HepG2 (cell line): ENCODE data around the gene C1orf94. TPM values are rescaled to one million over a fixed set of nuclear protein-coding genes. Genes with fewer than 3 reads are reported as not detected.

ENCODE experiments used
- ATAC-seq: fragments of 200-7000 bp; cut with Tn5 transposase; 3 replicates; pipeline ENCODE4 v1.9.1; 2020; ENCODE audit warnings: mild to moderate bottlenecking, moderate library complexity
- BruUV-seq: library from RNA; stranded (reverse); fragments of 400-500 nt; replicated peaks from 2 replicates; lab custom pipeline; 2021; lab: Mats Ljungman, UMichigan
- CTCF ChIA-PET: fragments of 300-600 bp; formaldehyde crosslinking; extraction: SDS; loops from one replicate; lab custom pipeline; 2021; ENCODE audit warnings: low total read pairs, inconsistent platforms, low intra/inter-chr PET ratio; lab: Yijun Ruan, JAX
- POLR2A ChIA-PET: fragments of 350-600 bp; sonication (Branson Sonifier 250); formaldehyde crosslinking; loops from one replicate; lab custom pipeline; 2020; ENCODE audit warnings: antibody characterized with exemption, inconsistent platforms; lab: Yijun Ruan, JAX
- DNase-seq: peaks from one replicate; pipeline ENCODE4 v3.0.0-alpha.2; 2015; ENCODE audit warnings: low spot score
- FAIRE-seq: peaks from 3 replicates; lab custom pipeline; 2011; peaks lifted over from hg19 to GRCh38; lab: Jason Lieb, UNC
- H2AFZ ChIP-seq: one replicate; pipeline ENCODE4 v1.6.1; 2011; ENCODE audit warnings: low read length, inconsistent platforms
- H3K27ac ChIP-seq: fragments of 300-600 bp; 3 replicates; pipeline ENCODE4 v1.8.0; 2011; ENCODE audit warnings: mixed run types, mild to moderate bottlenecking, mixed read lengths, low read length, inconsistent platforms; ENCODE audit not compliant: insufficient read depth; ENCODE audit errors: extremely low read length
- H3K27me3 ChIP-seq, 2 experiments: fragments of 200-600 bp in 1 of 2; 2 replicates in 1 of 2; 3 replicates in 1 of 2; pipeline versions ENCODE4 v1.6.0 to v1.8.0; 2011; ENCODE audit warnings: low read length in 2 of 2, mild to moderate bottlenecking in 2 of 2, moderate library complexity in 2 of 2, inconsistent platforms in 1 of 2; ENCODE audit not compliant: insufficient read depth in 2 of 2, control insufficient read depth in 1 of 2
- H3K36me3 ChIP-seq, 2 experiments: fragments of 200-600 bp in 1 of 2; replicated peaks in 1 of 2; 2 replicates in 1 of 2; 3 replicates in 1 of 2; pipeline versions ENCODE4 v1.5.1 to v1.8.0; 2011; ENCODE audit warnings: low read length in 2 of 2, inconsistent platforms in 1 of 2; ENCODE audit not compliant: insufficient read depth in 2 of 2, control insufficient read depth in 1 of 2
- H3K4me1 ChIP-seq: 2 replicates; pipeline ENCODE4 v1.5.1; 2012; ENCODE audit warnings: low read length, inconsistent platforms; ENCODE audit not compliant: insufficient read depth
- H3K4me2 ChIP-seq: 2 replicates; pipeline ENCODE4 v1.6.0; 2011; ENCODE audit warnings: low read depth, low read length, inconsistent platforms
- H3K4me3 ChIP-seq, 3 experiments: fragments of 200-600 bp in 1 of 3; sonication (generic), shearing (Covaris generic) in 1 of 3; replicated peaks in 1 of 3; 2 replicates each; pipeline ENCODE4 v1.5.1; 2011 to 2016; ENCODE audit warnings: low read length in 3 of 3, inconsistent platforms in 2 of 3, low read depth in 2 of 3, mild to moderate bottlenecking in 2 of 3, control low read depth in 1 of 3, mixed read lengths in 1 of 3; ENCODE audit not compliant: insufficient read depth in 1 of 3
- H3K79me2 ChIP-seq: one replicate; pipeline ENCODE4 v1.6.1; 2011; ENCODE audit warnings: low read length, inconsistent platforms; ENCODE audit not compliant: insufficient read depth
- H3K9ac ChIP-seq: 2 replicates; pipeline ENCODE4 v1.6.0; 2011; ENCODE audit warnings: mild to moderate bottlenecking, low read depth, low read length, inconsistent platforms; ENCODE audit not compliant: insufficient read depth
- H3K9me3 ChIP-seq: 2 replicates; pipeline ENCODE4 v1.5.1; 2012; ENCODE audit warnings: mild to moderate bottlenecking, low read length
- H4K20me1 ChIP-seq: 2 replicates; pipeline ENCODE4 v1.6.0; 2011; ENCODE audit warnings: inconsistent platforms, mild to moderate bottlenecking, low read length, moderate library complexity; ENCODE audit not compliant: insufficient read depth
- ASH2L ChIP-seq: fragments of 300-600, 200-600 bp; sonication (generic); IDR thresholded peaks from 2 replicates; pipeline ENCODE4 v1.7.0; 2017; ENCODE audit warnings: low read depth, mild to moderate bottlenecking, moderate library complexity, mixed read lengths, low read length; ENCODE audit not compliant: insufficient read length
- ATRX ChIP-seq: sonication (generic); formaldehyde crosslinking; IDR thresholded peaks from 2 replicates; pipeline ENCODE4 v1.4.0; 2020; ENCODE audit warnings: missing genetic modification reagents, borderline replicate concordance
- ELF4 ChIP-seq: sonication (generic); formaldehyde crosslinking; IDR thresholded peaks from 2 replicates; pipeline ENCODE4 v1.5.0; 2020; ENCODE audit warnings: missing genetic modification reagents, mild to moderate bottlenecking, moderate library complexity, borderline replicate concordance
- FOXJ3 ChIP-seq: sonication (generic); formaldehyde crosslinking; IDR thresholded peaks from 2 replicates; pipeline ENCODE4 v1.4.0; 2020; ENCODE audit warnings: missing genetic modification reagents, mild to moderate bottlenecking, borderline replicate concordance
- FOXK1 ChIP-seq: sonication (generic); formaldehyde crosslinking; IDR thresholded peaks from 2 replicates; pipeline ENCODE4 v1.4.0; 2020; ENCODE audit warnings: low read depth, missing genetic modification reagents, borderline replicate concordance
- HDAC6 ChIP-seq: fragments of 200-600 bp; sonication (generic); IDR thresholded peaks from 2 replicates; pipeline ENCODE4 v1.7.0; 2017; ENCODE audit warnings: mild to moderate bottlenecking, antibody characterized with exemption, low read length, low read depth
- IKZF4 ChIP-seq: sonication (generic); formaldehyde crosslinking; IDR thresholded peaks from 2 replicates; pipeline ENCODE4 v1.5.1; 2020; ENCODE audit warnings: borderline replicate concordance, mild to moderate bottlenecking, low read depth, missing genetic modification reagents; ENCODE audit errors: not compliant biosample characterization
- KDM1A ChIP-seq: IDR thresholded peaks from 2 replicates; pipeline ENCODE4 v1.6.1; 2016; ENCODE audit warnings: missing compliant biosample characterization
- KDM2A ChIP-seq: sonication (generic); formaldehyde crosslinking; IDR thresholded peaks from 2 replicates; pipeline ENCODE4 v1.4.0; 2020; ENCODE audit warnings: low read depth, missing genetic modification reagents, borderline replicate concordance
- POLR2AphosphoS5 ChIP-seq: IDR thresholded peaks from 2 replicates; pipeline ENCODE4 v1.6.1; 2012; ENCODE audit warnings: low read depth, low read length
- TRIM24 ChIP-seq: sonication (generic); formaldehyde crosslinking; IDR thresholded peaks from 2 replicates; pipeline ENCODE4 v1.8.0; 2022; ENCODE audit warnings: mild to moderate bottlenecking, missing genetic modification reagents
- ZBTB33 ChIP-seq: sonication (generic); formaldehyde crosslinking; IDR thresholded peaks from 2 replicates; pipeline ENCODE4 v1.4.0; 2020; ENCODE audit warnings: missing genetic modification reagents
- ZNF180 ChIP-seq: sonication (generic); formaldehyde crosslinking; IDR thresholded peaks from 2 replicates; pipeline ENCODE4 v1.4.0; 2020; ENCODE audit warnings: low read depth, missing genetic modification reagents, borderline replicate concordance
- ZNF264 ChIP-seq: sonication (generic); formaldehyde crosslinking; IDR thresholded peaks from 2 replicates; pipeline ENCODE4 v1.4.0; 2020; ENCODE audit warnings: missing genetic modification reagents
- ZNF484 ChIP-seq: sonication (generic); formaldehyde crosslinking; IDR thresholded peaks from 2 replicates; pipeline ENCODE4 v1.5.1; 2020; ENCODE audit warnings: mild to moderate bottlenecking, low read depth, missing genetic modification reagents, borderline replicate concordance
- ZNF552 ChIP-seq: sonication (generic); formaldehyde crosslinking; IDR thresholded peaks from 2 replicates; pipeline ENCODE4 v1.9.0; 2022; ENCODE audit warnings: missing genetic modification reagents, mild to moderate bottlenecking, borderline replicate concordance
- ZNF773 ChIP-seq: sonication (generic); formaldehyde crosslinking; IDR thresholded peaks from 2 replicates; pipeline ENCODE4 v1.4.0; 2020; ENCODE audit warnings: missing genetic modification reagents, borderline replicate concordance
- ZNF776 ChIP-seq: sonication (generic); formaldehyde crosslinking; IDR thresholded peaks from 2 replicates; pipeline ENCODE4 v1.4.0; 2020; ENCODE audit warnings: mild to moderate bottlenecking, missing genetic modification reagents
- WGBS: methylation state at CpG from one replicate; pipeline ENCODE4 v1.1.6; 2017; ENCODE audit warnings: low lambda C conversion rate; 5-methylcytosine and 5-hydroxymethylcytosine counted together
- in situ Hi-C: cut with HindIII; loops from 2 replicates; pipeline ENCODE4 v1.10.0; 2017; ENCODE audit warnings: low pct_unique_long_range_greater_than_20kb; ENCODE audit not compliant: extremely low pct_ligation_motif_present
- intact Hi-C: fragments of 100-400 bp; cut with micrococcal nuclease; formaldehyde crosslinking; loops from one replicate; pipeline ENCODE4 v1.10.0; 2022; ENCODE audit not compliant: unreplicated experiment
- polyA plus RNA-seq, 8 experiments: library from polyadenylated mRNA; depleted of rRNA in 3 of 8; stranded (reverse) in 7 of 8; unstranded in 1 of 8; fragments of >200 nt; fragmentation: Illumina TruSeq in 4 of 8; extraction: Trizol in 4 of 8; gene quantifications; 2 replicates each; pipeline versions ENCODE4 v1.2.1 to v1.2.3, GENCODE V29; 2011 to 2016; ENCODE audit warnings: low read depth in 4 of 8, missing spikeins in 1 of 8, mixed read lengths in 1 of 8; ENCODE audit not compliant: insufficient read depth in 1 of 8
- total RNA-seq, 5 experiments: library from RNA; depleted of rRNA; stranded (reverse); fragments of >200 nt; fragmentation: Illumina TruSeq; extraction: Trizol; gene quantifications; 2 replicates each; pipeline ENCODE4 v1.2.3, GENCODE V29; 2016; ENCODE audit warnings: low read depth in 1 of 5
- TF ChIP-seq, protein P1 (sequence below): IDR thresholded peaks from 2 replicates; pipeline ENCODE4 v1.6.1; 2016

C1orf94 gene
- total and polyA plus RNA-seq, 2 of the 13 experiments (the other 11 are each of a cell fraction or from before 2014, with no cell fraction given): not detected

GRCh38 chr1:34147301-34147700 is 29.4 kb upstream of the C1orf94 start:
- TF ChIP-seq KDM2A: no peak
- no peak for TF ChIP-seq ASH2L
- no peak for TF ChIP-seq ATRX (CRISPR knock-in tag)
- no peak for TF ChIP-seq IKZF4
- TF ChIP-seq KDM1A (CRISPR knock-in tag): no peak
- TF ChIP-seq TRIM24: no peak
- TF ChIP-seq ELF4 (CRISPR knock-in tag): no peak
- TF ChIP-seq, all 625 proteins: peak for 0
- no TSS peak for BruUV-seq
- FAIRE-seq: no peak

DNA sequence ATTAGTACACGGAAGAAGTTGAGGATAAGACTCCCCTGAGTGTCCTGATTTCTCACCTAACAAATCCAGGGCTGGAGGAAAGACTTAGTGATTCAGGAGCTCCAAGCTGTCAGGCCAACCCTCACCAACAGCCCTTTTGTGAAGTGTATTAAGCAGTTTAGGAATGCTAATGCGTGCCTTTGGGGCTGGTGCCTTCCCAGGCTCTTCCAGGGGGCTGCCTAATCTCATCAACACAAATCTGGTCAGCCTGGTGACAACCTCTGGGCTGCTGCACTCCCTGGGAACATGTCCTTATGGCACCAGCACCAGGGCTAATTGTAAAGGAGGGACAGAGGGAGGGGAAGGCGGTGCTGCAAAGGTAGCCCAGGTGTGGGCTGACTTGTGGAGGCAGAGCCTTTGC is 27.2 kb upstream of the C1orf94 start:
- WGBS: 0% methylated on average over 2 of the region's 3 CpGs
- Histone ChIP-seq H3K4me3 (no peak overlapping the region), H3K79me2 (no peaks in the 10 kb centered on the region), H3K4me1 (no peaks in the 10 kb centered on the region), H3K27ac (no peak overlapping the region), H3K9me3 (no peaks in the 10 kb centered on the region), H3K9ac (no peak overlapping the region), H3K27me3 (peaks cover 0 to 9% of the 10 kb centered on the region in 2 experiments; a peak in 1 of 5 replicates), H2AFZ (no peak overlapping the region), H3K36me3 (no peaks in the 10 kb centered on the region), H4K20me1 (no peaks in the 10 kb centered on the region), H3K4me2 (no peak overlapping the region)
- FAIRE-seq (no peak), DNase-seq (no peak), ATAC-seq (no peak)
- POLR2A ChIA-PET: no interaction called here
- BruUV-seq: no TSS peak
- intact Hi-C loops (no loop called here), in situ Hi-C loops (no loop called here)
- CTCF ChIA-PET: no interaction called here
- TF ChIP-seq ZNF776 (no peak), ZBTB33 (CRISPR knock-in tag) (no peak), FOXK1 (CRISPR knock-in tag) (no peak), ZNF180 (CRISPR knock-in tag) (no peak), ZNF552 (CRISPR knock-in tag) (no peak), ZNF773 (CRISPR knock-in tag) (no peak), FOXJ3 (CRISPR knock-in tag) (no peak), ZNF264 (CRISPR knock-in tag) (no peak), POLR2AphosphoS5 (no peak), HDAC6 (no peak), ZNF484 (CRISPR knock-in tag) (no peak)
- TF ChIP-seq, protein P1, sequence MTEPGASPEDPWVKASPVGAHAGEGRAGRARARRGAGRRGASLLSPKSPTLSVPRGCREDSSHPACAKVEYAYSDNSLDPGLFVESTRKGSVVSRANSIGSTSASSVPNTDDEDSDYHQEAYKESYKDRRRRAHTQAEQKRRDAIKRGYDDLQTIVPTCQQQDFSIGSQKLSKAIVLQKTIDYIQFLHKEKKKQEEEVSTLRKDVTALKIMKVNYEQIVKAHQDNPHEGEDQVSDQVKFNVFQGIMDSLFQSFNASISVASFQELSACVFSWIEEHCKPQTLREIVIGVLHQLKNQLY (CRISPR knock-in tag): no peak

More at GRCh38 chr1:34147301-34147700, 29.4 kb upstream of the C1orf94 start:
- in situ Hi-C loops (no loop called here), intact Hi-C loops (no loop called here)
- DNase-seq (no peak), ATAC-seq (no peak)
- H3K4me2 ChIP-seq: no peak overlapping the region
- H3K4me1 ChIP-seq: no peaks in the 10 kb centered on the region
- POLR2A ChIA-PET: no interaction called here
- no peaks in the 10 kb centered on the region for H3K36me3 ChIP-seq
- H3K27ac ChIP-seq: no peak overlapping the region
- 7% methylated on average over 4 of the region's 4 CpGs for WGBS
- no peaks in the 10 kb centered on the region for H3K9me3 ChIP-seq
- H4K20me1 ChIP-seq: no peaks in the 10 kb centered on the region
- H2AFZ ChIP-seq: no peak overlapping the region
- H3K79me2 ChIP-seq: no peaks in the 10 kb centered on the region
- H3K9ac ChIP-seq: no peak overlapping the region
- CTCF ChIA-PET: no interaction called here
- peaks cover 0 to 9% of the 10 kb centered on the region in 2 experiments; a peak in 1 of 5 replicates for H3K27me3 ChIP-seq
- no peak overlapping the region for H3K4me3 ChIP-seq
